ENCODE data around the gene TADA2B.
A peak's percentile ranks its signal among the peaks of the same experiment; 100 is the strongest.
"Not testable (repeated sequence)": the region's sequence is repeated elsewhere in the genome, so short reads cannot be mapped to it uniquely, and the experiment has no call there.

The TADA2B gene

GRCh38 chr4:7061815-7062214 is 18.6 kb downstream of the TADA2B start:
- DNase-seq: no peak

- no peak for DNase-seq
Measured at GRCh38 chr4:7062816-7063215, 19.6 kb downstream of the TADA2B start.

GRCh38 chr4:7063362-7063761 is 20.2 kb downstream of the TADA2B start:
- DNase-seq: no peak

GRCh38 chr4:7066006-7066405 is 22.8 kb downstream of the TADA2B start:
- no peak for DNase-seq

- DNase-seq: no peak
Measured at GRCh38 chr4:7066493-7066892, 23.3 kb downstream of the TADA2B start.

- no peak for DNase-seq
Measured at GRCh38 chr4:7067126-7067451, 23.9 kb downstream of the TADA2B start.

- peak; percentile 98 for DNase-seq
Measured at GRCh38 chr4:7067452-7068278, 24.5 kb downstream of the TADA2B start, which contains the start of gene GRPEL1. Gene GRPEL1, minus strand, starts transcription at chr4:7068064. Its CDS starts 32 bp downstream, at chr4:7068032.

GRCh38 chr4:7068279-7068842 is 25.2 kb downstream of the TADA2B start:
- DNase-seq: no peak

- DNase-seq: no peak
Measured at GRCh38 chr4:7068883-7069282, 25.7 kb downstream of the TADA2B start.

GRCh38 chr4:7070729-7071511 is 27.7 kb downstream of the TADA2B start:
- peak; percentile 82 for DNase-seq

- no peak for DNase-seq
Measured at GRCh38 chr4:7073059-7073458, 29.9 kb downstream of the TADA2B start.

GRCh38 chr4:7073526-7074390 is 30.6 kb downstream of the TADA2B start:
- DNase-seq: peak; percentile 67

GRCh38 chr4:7074426-7074825 is 31.3 kb downstream of the TADA2B start:
- DNase-seq: no peak

GRCh38 chr4:7075962-7076695 is 33.0 kb downstream of the TADA2B start:
- no peak for DNase-seq

GRCh38 chr4:7076696-7077082 is 33.5 kb downstream of the TADA2B start:
- DNase-seq: no peak

- no peak for DNase-seq
Measured at GRCh38 chr4:7077371-7077770, 34.2 kb downstream of the TADA2B start.

- no peak for DNase-seq
Measured at GRCh38 chr4:7078025-7078424, 34.9 kb downstream of the TADA2B start.

- DNase-seq: not testable (repeated sequence)
Measured at GRCh38 chr4:7079483-7079882, 36.3 kb downstream of the TADA2B start.

- not testable (repeated sequence) for DNase-seq
Measured at GRCh38 chr4:7079909-7080308, 36.7 kb downstream of the TADA2B start.

GRCh38 chr4:7083597-7084563 is 40.7 kb downstream of the TADA2B start:
- DNase-seq: no peak

- DNase-seq: not testable (repeated sequence)
Measured at GRCh38 chr4:7084564-7084961, 41.4 kb downstream of the TADA2B start.

All from retina (tissue), 1 donor.